ENCODE results near the gene DUS1L.

Gene DUS1L

GRCh38 chr17:82065638-82066303 is at the start of gene DUS1L:
Gene DUS1L, minus strand, starts transcription at chr17:82065804. Its CDS starts 745 bp downstream, at chr17:82065059.
- DNase-seq (ENCODE audit: insufficient read length, low spot score) (peak; percentile 65), FAIRE-seq (no peak)
- TF ChIP-seq POLR2A (IDR thresholded peaks at IDR 0.05; ENCODE audit: low read depth, low read length): peak; percentile 78

- DNase-seq (ENCODE audit: insufficient read length, low spot score) (no peak), FAIRE-seq (no peak)
- TF ChIP-seq POLR2A (IDR thresholded peaks at IDR 0.05; ENCODE audit: low read depth, low read length): no peak
These were observed 49.3 kb upstream of the DUS1L start for GRCh38 chr17:82114872-82115271.

GRCh38 chr17:82114447-82114846 is 48.8 kb upstream of the DUS1L start:
- no peak for DNase-seq (ENCODE audit: insufficient read length, low spot score)
- TF ChIP-seq POLR2A (IDR thresholded peaks at IDR 0.05; ENCODE audit: low read depth, low read length): no peak
- FAIRE-seq: no peak

GRCh38 chr17:82113941-82114340 is 48.3 kb upstream of the DUS1L start:
- FAIRE-seq (no peak), DNase-seq (ENCODE audit: insufficient read length, low spot score) (no peak)
- no peak for TF ChIP-seq POLR2A (IDR thresholded peaks at IDR 0.05; ENCODE audit: low read depth, low read length)

GRCh38 chr17:82113422-82113821 is 47.8 kb upstream of the DUS1L start:
- TF ChIP-seq POLR2A (IDR thresholded peaks at IDR 0.05; ENCODE audit: low read depth, low read length): no peak
- FAIRE-seq (no peak), DNase-seq (ENCODE audit: insufficient read length, low spot score) (no peak)

GRCh38 chr17:82112914-82113311 is 47.3 kb upstream of the DUS1L start:
- no peak for DNase-seq (ENCODE audit: insufficient read length, low spot score)
- no peak for TF ChIP-seq POLR2A (IDR thresholded peaks at IDR 0.05; ENCODE audit: low read depth, low read length)
- no peak for FAIRE-seq

- FAIRE-seq (no peak), DNase-seq (ENCODE audit: insufficient read length, low spot score) (no peak)
- TF ChIP-seq POLR2A (IDR thresholded peaks at IDR 0.05; ENCODE audit: low read depth, low read length): no peak
These were observed 46.7 kb upstream of the DUS1L start for GRCh38 chr17:82112181-82112913.

- no peak for FAIRE-seq
- DNase-seq (ENCODE audit: insufficient read length, low spot score): no peak
- TF ChIP-seq POLR2A (IDR thresholded peaks at IDR 0.05; ENCODE audit: low read depth, low read length): no peak
These were observed 44.7 kb upstream of the DUS1L start for GRCh38 chr17:82110298-82110697.

- DNase-seq (ENCODE audit: insufficient read length, low spot score): no peak
- no peak for FAIRE-seq
- no peak for TF ChIP-seq POLR2A (IDR thresholded peaks at IDR 0.05; ENCODE audit: low read depth, low read length)
These were observed 43.4 kb upstream of the DUS1L start for GRCh38 chr17:82108961-82109475.

- FAIRE-seq: no peak
- no peak for TF ChIP-seq POLR2A (IDR thresholded peaks at IDR 0.05; ENCODE audit: low read depth, low read length)
- no peak for DNase-seq (ENCODE audit: insufficient read length, low spot score)
These were observed 42.9 kb upstream of the DUS1L start for GRCh38 chr17:82108496-82108945.

- DNase-seq (ENCODE audit: insufficient read length, low spot score): no peak
- TF ChIP-seq POLR2A (IDR thresholded peaks at IDR 0.05; ENCODE audit: low read depth, low read length): no peak
- no peak for FAIRE-seq
These were observed 42.4 kb upstream of the DUS1L start for GRCh38 chr17:82108038-82108437.

- TF ChIP-seq POLR2A (IDR thresholded peaks at IDR 0.05; ENCODE audit: low read depth, low read length): no peak
- FAIRE-seq (no peak), DNase-seq (ENCODE audit: insufficient read length, low spot score) (no peak)
These were observed 41.8 kb upstream of the DUS1L start for GRCh38 chr17:82107341-82107860.

- TF ChIP-seq POLR2A (IDR thresholded peaks at IDR 0.05; ENCODE audit: low read depth, low read length): no peak
- DNase-seq (ENCODE audit: insufficient read length, low spot score) (no peak), FAIRE-seq (no peak)
These were observed 41.2 kb upstream of the DUS1L start for GRCh38 chr17:82106688-82107305.
